IPS-18c (cell line): ENCODE results near the gene ZBP1.

Experiments used
- H3K4me3 ChIP-seq: 2 replicates; pipeline ENCODE4 v1.7.0; 2013; ENCODE audit warnings: low read depth, mild to moderate bottlenecking, low read length, moderate library complexity; ENCODE audit not compliant: insufficient read depth
- H3K9me3 ChIP-seq: one replicate; pipeline ENCODE4 v1.6.1; 2013; ENCODE audit warnings: mild to moderate bottlenecking, low read length, moderate library complexity; ENCODE audit not compliant: control insufficient read depth, insufficient read depth

The ZBP1 gene, protein sequence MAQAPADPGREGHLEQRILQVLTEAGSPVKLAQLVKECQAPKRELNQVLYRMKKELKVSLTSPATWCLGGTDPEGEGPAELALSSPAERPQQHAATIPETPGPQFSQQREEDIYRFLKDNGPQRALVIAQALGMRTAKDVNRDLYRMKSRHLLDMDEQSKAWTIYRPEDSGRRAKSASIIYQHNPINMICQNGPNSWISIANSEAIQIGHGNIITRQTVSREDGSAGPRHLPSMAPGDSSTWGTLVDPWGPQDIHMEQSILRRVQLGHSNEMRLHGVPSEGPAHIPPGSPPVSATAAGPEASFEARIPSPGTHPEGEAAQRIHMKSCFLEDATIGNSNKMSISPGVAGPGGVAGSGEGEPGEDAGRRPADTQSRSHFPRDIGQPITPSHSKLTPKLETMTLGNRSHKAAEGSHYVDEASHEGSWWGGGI

DNA sequence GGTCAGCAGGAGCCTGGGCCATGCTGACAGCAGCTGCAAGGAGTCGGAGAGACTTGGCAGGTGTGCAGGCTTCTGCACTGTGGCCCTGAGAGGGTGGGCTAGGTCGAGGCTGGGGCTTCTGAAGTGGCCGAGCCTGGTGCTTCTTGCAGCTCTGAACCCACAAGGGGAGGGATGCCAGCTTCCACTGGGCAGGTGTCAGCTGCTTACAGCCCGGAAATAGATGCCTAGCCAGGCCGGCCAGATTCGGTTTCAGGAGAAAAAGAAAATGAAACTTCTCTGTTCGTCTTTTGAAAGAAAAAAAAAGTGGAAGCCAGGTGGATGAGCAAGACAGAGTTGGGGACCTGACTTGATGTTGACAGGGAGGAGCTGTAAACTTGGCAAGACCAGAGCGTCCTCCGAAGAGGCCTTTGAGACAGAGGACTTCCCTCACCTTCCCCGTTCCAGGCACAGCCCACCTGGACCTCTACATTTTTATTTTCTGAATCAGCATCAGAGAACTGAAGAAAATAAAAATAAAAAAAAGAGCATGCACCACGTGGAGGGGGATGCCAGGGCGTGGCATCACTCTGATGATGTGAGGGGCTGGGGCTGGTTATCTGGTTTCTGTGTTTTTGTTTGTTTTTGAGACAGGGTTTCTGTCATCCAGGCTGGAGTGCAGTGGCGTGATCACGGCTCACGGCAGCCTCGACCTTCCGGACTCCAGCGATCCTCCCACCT is at the start of gene ZBP1:
ZBP1 (minus strand) TSS at position 153 of the 717 bp plus-strand sequence; CDS start at position 22, 131 bp downstream.
- Histone ChIP-seq H3K4me3 (no peak within 1 kb of the TSS), H3K9me3 (no peaks in the 10 kb centered on the region)

DNA sequence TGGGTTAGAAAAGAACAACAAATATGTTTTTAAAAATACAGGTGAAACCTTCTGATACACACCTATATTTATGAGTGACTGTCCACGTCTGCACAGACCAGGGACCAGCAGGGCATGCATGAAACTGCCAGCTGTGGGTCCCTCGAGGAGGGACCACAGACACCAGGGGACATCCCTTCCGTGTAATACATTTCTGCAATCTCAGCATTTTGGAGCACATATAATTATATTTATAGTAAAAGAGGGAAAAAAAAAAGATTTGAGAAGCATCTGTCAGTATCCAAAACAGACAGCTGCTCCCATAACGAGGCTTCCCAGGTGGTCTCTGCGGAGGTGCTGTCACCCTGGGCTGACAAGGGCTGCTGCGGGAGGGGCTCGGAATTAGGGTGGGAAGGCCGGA is 49.4 kb upstream of the ZBP1 start:
- H3K4me3 ChIP-seq: no peak overlapping the region
- no peaks in the 10 kb centered on the region for H3K9me3 ChIP-seq

DNA sequence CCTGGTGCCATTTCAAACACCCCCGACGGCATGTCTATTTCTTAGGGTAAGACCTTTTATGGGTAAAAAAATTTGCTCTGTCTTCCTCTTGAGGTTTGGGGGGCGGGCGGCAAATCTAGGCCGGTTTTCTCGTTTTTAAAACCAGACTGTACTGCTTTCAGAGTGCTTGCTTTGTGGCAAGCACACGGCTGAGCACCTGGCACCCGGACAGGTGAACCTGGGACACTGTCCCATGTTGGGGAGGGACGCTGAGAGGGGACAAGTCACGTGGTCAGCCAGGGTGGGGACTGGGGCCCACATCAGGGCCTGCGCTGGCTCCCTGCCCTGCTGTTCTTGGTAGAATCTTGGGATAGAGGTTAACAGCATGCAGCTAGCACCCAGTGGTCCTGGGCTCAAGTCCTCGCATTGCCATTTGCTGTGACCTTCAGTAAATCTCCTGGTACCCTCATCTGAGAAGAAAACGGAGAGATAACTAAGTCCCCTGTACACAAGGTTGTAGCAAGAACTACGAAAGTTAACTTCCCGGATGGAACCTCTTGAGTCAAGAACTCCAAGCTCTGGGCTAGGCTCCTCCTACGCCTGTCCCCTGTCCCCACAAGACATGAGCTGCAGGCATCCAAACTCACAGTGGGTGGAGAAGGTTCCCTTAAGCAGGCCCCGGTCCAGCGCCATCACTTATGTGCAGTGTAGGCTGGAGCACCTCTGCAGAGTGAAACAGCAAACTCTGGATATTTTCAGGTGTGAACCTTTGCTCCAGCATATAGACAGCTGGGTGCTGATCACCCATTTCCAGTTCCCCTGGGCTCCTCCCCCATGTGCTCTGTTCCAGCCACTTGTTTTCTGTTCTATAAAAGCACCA is 47.9 kb upstream of the ZBP1 start:
- H3K9me3 ChIP-seq: no peaks in the 10 kb centered on the region
- no peak overlapping the region for H3K4me3 ChIP-seq

DNA sequence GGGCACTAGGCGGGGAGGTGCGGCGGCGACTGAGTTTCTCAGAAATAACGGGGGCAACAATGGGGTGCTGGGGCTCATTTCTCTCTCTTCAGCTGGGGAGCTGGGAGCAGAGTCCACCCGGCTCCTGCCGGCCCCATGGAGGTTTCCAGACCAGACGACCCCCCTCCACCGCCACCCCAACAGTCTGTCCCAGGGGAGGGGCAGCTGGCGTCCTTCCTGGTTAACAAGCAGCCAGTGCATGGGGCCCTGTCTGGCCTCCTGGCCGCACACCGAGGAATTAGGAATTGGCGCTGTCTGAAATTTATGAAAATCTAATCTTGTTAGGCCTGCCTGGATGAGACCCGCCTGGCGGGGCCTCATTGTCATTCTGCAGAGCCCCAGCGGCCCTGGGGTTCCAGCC is 47.2 kb upstream of the ZBP1 start:
- H3K4me3 ChIP-seq: no peak overlapping the region
- H3K9me3 ChIP-seq: no peaks in the 10 kb centered on the region

DNA sequence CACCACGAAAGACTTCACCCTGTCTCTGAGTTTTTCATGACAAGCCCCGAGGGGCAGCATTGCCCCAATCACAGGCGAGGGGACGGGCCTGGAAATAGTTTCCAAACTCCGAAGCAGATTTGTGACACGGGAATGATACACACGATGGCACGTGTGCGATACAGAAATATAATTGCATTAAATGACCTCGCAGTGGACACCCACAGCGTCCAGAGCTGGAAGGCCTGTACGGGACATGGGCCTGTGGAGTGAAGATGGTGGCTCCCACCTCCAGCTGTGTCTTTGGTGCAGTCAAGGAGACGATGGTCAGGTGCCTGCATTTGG is 46.6 kb upstream of the ZBP1 start:
- H3K4me3 ChIP-seq: no peak overlapping the region

DNA sequence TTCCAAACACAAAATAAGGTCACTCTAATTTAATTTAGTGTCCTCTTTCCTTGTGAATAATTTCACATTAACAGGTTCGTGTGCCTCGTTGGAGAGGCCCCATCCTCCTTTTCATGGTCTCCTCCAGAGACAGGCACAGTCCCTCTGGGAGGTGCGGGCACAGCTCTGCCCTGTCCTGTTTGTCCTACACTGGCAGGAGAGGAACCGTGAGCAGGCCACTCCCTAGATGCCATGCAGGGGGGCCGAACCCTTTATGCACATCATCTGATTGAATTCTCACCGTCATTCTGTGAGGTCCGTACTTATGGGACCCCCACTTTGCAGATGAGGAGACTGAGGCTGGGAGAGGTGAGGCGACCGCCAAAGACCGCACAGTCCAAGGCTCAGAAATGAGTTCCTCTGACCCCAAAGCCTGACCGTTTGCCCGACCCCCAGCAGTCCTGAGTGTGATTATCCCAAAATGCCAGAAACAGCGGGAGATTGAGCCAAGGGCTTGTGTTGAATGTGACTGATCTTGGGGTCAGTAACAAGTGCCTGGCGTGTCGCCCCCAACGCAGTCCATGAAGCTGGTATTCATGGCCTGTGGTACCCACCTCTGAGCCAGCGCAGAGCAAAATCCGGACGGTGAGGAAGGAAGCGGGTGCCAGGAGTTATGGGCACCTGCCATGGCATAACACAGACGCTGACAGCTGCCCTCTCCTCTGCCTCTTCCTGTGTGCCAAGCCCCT is 46.0 kb upstream of the ZBP1 start:
- Histone ChIP-seq H3K4me3 (no peak overlapping the region), H3K9me3 (no peaks in the 10 kb centered on the region)

More for the DNA sequence above, 46.6 kb upstream of the ZBP1 start:
- H3K9me3 ChIP-seq: no peaks in the 10 kb centered on the region

DNA sequence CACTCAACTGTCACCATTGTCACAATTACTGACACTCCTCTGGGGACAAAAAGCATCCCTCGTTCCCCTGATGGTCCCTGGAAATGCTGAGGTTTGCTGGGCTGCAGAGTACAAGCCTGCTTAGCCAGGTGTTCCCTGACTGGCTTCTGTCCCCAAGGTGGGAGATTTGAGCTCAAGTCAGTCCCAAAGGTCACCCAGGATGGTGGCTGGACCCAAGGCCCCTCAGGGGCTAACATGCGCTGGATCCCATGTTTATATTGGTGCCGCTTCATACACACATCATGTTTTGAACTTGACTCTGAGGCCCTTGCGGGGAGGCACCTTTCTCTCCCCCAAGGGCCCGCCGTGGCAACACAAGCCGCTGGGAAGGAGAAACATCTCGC is 45.4 kb upstream of the ZBP1 start:
- no peak overlapping the region for H3K4me3 ChIP-seq
- no peaks in the 10 kb centered on the region for H3K9me3 ChIP-seq

DNA sequence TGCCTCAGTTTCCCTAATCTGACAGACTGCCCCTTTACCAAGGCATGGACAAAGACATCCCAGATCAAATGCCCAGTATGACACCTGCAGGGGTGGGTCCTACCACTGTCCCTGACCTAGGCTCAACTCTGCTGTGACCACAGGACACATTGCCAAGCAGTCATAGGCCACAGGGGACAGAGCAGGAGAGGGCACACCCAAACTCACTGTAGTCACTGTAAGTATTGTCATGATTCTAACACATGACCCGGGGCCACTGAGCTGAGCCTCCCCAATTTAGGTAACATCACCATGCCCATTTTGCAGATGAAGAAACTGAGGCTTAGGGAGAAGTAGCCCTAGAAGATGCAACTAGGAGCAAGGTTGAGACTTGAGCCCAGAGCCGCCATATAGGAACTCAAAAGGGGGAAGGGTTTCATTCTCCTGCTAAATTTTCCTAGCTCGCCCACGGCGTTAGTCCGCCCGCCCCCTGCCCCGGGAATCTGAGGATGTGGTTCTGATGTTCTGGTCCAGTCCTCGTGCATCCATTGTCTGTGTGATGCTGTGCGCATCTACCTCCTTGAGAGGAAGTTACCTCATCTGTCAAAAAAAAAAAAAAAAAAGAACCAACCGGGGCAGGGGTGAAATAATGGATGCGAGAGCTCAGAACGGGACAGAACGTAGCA is 44.8 kb upstream of the ZBP1 start:
- Histone ChIP-seq H3K9me3 (no peaks in the 10 kb centered on the region), H3K4me3 (no peak overlapping the region)

DNA sequence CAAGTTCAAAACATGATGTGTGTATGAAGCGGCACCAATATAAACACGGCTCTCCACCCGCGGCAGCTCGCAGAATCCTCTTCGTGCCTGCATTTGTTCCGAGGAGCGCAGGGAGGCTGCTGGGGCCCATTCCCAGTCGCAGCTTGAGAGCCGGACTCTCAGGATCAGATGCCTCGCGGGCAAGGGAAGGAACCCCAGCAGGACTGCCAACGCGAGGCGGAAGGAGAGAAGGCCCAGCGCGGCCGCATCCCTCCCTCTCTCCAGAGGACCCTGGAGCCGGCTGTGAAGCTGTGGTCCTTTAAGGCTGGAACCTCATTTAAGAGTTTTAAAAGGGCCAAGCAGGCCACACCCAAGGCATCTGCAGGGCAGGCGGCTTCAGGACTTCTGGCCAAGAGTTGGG is 44.2 kb upstream of the ZBP1 start:
- Histone ChIP-seq H3K9me3 (no peaks in the 10 kb centered on the region), H3K4me3 (no peak overlapping the region)

DNA sequence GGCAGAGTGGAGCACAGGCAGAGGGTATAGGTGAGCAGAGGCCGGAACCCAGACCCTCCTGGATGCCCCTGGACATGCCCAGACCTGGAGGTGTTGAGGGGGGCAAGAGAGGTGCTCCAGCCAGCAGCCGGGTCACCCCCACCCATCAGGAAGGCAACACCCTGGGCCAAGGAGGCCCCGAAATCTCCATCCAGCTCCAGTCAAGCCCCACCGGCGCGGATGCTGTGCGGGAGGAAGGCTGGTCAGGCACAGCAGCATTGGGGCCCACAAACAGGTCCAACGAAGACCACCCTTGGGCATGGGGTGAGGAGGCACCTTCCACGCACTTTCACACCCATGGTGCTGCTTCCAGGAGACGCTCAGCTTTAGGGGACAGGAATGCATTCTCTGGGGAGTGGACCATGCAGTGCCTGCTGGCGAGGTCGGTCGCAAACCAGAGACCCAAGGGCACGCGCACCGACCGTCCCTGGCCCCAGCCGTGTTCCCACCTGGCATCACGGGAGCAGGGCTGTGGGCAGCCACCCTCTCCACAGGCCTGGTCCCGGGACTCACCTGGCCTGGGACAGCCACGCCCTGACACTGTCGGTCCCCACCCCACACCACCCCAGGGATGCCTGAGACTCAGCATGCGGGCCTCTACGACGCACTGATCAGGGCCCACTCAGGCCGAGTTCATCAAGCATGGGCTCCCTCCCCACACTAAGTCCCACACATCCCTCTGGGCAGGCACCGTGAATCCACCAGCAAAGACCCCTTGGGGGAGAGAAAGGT is 43.6 kb upstream of the ZBP1 start:
- no peak overlapping the region for H3K4me3 ChIP-seq
- H3K9me3 ChIP-seq: no peaks in the 10 kb centered on the region

DNA sequence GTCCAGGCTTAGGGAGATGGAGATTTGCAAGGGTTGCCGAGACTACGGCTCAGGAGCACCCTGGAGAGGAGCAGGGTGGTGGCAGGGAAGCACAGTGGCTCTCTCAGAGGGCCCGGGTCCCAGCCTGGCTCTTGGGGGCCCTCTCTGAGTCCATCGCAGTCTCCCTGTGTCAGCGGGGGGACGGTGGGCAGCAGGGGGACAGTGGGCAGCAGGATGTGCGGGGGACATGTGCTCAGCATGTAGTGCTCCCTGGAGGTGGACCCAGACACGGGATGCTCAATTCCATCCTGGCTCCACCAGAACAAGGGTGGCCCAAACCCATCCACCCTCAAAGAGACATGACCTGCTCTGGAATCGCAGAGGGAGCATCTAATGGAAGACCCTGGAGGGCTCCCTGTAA is 43.0 kb upstream of the ZBP1 start:
- H3K9me3 ChIP-seq: no peaks in the 10 kb centered on the region
- no peak overlapping the region for H3K4me3 ChIP-seq

DNA sequence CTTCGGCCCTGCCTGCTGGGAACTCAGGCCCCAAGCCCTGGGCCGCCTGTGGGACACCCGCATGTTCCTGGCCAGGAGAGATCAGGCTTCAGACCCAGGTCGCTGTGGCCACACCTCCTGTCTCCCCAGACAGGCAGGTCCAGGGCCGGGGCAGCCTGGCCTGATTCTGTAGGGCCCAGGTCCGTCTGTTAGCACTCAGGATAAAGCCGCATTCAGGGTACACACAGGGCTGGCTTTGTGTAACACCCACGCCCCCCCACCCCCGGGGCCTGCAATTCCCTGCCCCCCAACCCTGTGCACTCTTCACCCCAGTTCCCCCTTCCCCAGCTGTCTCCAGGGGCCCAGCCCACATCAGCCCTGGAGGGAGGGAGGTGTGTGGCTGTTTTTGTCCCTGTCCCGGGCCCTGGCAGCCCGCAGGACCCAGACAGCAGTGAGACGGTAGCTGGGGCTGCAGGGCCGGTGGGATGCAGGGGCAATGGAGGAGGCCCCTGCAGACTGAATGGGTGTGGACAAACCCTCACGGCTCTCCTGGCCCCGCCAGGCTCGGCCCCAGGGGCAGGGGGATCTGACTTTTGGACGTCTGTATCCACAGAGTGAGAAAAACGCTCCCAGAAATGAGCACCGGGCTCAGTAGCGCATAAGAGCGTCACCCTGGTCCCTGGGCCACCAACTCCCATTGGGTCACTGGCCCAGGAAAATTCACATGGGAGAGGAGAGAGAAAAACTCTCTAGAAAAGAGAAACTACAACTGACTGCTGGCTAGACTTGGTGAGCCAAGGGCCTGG is 42.4 kb upstream of the ZBP1 start:
- H3K9me3 ChIP-seq: no peaks in the 10 kb centered on the region
- H3K4me3 ChIP-seq: no peak overlapping the region

DNA sequence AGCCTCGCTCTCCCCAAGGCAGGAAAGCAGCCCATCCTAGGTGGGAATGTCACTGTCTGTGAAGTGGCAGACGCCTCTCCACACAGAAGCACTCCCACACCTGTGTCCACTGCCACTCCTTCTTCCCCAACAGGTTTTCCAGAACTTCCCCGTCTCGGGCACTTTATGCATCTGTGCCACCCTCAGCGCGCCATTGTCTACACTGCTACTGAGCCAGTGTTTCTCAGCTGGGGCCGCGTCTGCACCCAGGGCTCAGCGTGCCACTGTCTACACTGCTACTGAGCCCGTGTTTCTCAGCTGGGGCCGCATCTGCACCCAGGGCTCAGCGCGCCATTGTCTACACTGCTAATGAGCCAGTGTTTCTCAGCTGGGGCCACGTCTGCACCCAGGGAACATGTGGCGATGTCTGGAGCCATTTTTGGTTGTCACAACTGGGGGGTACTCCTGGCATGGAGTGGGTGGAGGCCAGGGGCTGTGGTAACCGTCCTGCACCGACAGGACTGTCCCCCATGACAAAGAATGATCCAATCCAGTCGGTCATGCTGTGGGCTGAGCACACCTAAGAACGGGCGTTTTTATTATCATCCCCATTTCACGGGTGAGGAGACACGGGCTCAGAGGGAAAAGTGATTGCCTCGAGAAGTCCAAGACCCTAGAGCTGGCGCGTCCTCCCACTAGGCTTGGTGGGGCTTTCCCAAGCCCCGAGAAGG is 41.7 kb upstream of the ZBP1 start:
- Histone ChIP-seq H3K4me3 (no peak overlapping the region), H3K9me3 (no peaks in the 10 kb centered on the region)

DNA sequence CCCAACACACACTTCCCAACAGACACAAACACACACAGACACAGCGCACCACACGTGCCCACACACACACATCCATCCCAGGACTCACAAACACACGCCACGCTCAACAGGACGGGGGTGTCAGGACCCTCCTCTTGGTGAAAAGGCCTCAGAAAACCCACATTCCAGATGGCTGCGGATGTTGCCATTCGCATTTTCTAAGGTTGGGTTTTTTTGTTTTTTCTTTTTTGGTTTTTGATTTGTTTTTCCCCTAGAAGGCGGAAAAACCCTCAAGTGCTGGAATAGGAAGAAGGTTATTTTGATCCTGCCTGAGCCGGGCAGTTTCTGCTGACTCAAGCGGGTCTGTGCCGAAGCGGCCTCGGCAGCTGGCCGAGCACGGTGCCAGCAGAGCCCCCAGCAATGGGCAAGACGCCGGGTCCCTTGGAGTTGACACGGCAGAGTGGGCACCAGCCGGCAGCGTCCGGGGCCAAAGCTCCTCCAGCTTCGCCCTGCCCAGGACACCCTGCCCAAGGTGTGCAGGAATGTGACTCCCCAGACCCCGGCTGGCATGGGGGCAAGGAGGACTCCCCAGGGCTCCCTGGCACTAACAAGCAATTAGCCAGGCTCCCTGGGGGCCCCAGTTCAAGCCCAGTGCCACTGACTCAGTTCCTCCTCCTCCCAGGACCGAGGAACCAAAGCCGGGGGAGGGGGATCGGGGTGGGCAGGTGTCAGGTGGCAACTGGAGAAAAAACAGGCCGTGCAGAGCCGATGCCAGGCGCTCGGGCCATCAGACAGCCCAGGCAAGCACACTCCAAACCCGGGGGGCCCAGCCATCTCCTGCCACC is 40.9 kb upstream of the ZBP1 start:
- H3K9me3 ChIP-seq: no peaks in the 10 kb centered on the region
- H3K4me3 ChIP-seq: no peak overlapping the region
